ENCODE measurements around the gene TAC4. TPM values are rescaled to one million over a fixed set of nuclear protein-coding genes. Genes with fewer than 3 reads are reported as not detected.
A peak's percentile ranks its signal among the peaks of the same experiment; 100 is the strongest.

TAC4 gene
- total RNA-seq, 1 donor from 2014 or later, result 2.1 TPM

DNA sequence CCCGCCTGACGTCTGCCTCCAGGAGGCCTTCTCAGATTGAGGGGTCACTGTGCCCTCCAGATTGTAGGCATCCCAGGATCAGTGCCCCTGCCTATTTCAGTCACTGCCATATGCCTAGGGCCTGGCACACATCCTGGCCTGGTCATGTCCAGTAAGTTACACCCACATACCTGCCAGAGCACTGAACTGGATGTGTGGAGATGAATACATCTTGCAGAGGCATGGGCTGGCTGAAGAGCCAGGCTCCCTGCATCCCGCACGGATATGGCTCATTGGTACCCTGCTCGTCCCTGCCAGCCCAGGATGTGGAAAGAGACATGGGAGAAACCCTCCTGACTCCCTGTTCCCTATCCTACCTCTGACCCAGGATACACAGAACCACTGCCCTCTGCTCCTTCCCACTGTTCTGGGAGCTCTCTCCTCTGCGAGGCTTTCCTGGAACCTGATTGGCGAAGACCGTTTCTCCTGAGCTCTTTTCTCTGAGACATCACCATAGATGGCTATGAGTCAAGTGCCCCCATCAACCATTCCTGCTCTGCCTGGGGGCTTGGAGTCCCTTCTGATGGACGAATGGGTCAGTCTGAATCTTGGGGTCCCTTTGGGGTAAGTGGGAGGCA lies 40.0 kb upstream of the TAC4 start:
- Histone ChIP-seq H3K36me3 (ENCODE audit: control insufficient read depth in 3 of 3, insufficient read depth in 3 of 3, low read length in 3 of 3) (no peaks in the 10 kb centered on the region), H3K4me1 (ENCODE audit: control insufficient read depth in 3 of 3, insufficient read depth in 3 of 3, low read length in 3 of 3) (peaks cover 0 to 4% (median 0%) of the 10 kb centered on the region in 3 donors), H3K9ac (ENCODE audit: low read depth in 1 of 3, low read length in 3 of 3) (no peak overlapping the region), H3K4me3 (ENCODE audit: low read length in 3 of 3) (no peak overlapping the region), H3K9me3 (ENCODE audit: control insufficient read depth in 3 of 3, low read length in 3 of 3) (no peaks in the 10 kb centered on the region), H3K27me3 (ENCODE audit: control insufficient read depth in 3 of 3, insufficient read depth in 3 of 3, low read length in 3 of 3) (peaks cover 10 to 51% (median 45%) of the 10 kb centered on the region in 3 donors), H3K27ac (ENCODE audit: low read depth, low read length) (no peak overlapping the region)

DNA sequence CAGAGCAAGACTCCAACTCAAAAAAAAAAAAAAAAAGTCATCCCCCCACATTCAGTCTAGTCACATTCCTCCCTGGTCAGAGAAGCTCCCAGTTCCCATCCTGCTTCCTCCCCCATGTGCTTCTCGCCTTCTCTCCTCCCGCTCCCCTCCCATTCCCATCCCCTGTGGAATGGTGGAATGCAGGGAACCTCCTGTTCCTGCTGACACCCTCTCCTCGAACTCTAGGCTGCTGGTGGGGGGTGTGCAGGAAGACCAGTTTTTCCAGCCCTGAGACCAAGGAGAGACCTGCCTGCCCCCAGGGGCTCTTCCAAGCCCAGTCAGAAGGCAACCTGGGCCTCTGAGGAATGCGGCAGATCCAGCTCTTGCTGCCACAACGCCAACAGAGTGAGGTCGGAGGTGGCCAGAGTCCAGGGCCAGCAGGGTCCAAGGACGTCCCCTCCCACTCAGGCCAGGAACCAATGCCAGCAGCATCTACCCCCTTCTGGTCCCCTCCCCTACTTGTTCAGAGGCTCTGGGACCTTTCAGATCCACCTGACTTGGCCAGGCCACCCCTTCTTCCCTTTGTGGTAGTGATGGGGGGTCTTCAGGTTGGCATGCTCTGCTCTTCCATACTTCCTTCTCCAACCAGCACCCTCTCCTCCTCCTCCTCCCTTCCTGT lies 39.3 kb upstream of the TAC4 start:
- H3K9me3 ChIP-seq (ENCODE audit: control insufficient read depth in 3 of 3, low read length in 3 of 3), result no peaks in the 10 kb centered on the region
- no peak overlapping the region for H3K27ac ChIP-seq (ENCODE audit: low read depth, low read length)
- H3K27me3 ChIP-seq (ENCODE audit: control insufficient read depth in 3 of 3, insufficient read depth in 3 of 3, low read length in 3 of 3), result peaks cover 10 to 51% (median 49%) of the 10 kb centered on the region in 3 donors
- H3K4me3 ChIP-seq (ENCODE audit: low read length in 3 of 3), result no peak overlapping the region
- no peaks in the 10 kb centered on the region for H3K36me3 ChIP-seq (ENCODE audit: control insufficient read depth in 3 of 3, insufficient read depth in 3 of 3, low read length in 3 of 3)
- H3K9ac ChIP-seq (ENCODE audit: low read depth in 1 of 3, low read length in 3 of 3), result no peak overlapping the region
- peaks cover 0 to 4% (median 0%) of the 10 kb centered on the region in 3 donors for H3K4me1 ChIP-seq (ENCODE audit: control insufficient read depth in 3 of 3, insufficient read depth in 3 of 3, low read length in 3 of 3)

DNA sequence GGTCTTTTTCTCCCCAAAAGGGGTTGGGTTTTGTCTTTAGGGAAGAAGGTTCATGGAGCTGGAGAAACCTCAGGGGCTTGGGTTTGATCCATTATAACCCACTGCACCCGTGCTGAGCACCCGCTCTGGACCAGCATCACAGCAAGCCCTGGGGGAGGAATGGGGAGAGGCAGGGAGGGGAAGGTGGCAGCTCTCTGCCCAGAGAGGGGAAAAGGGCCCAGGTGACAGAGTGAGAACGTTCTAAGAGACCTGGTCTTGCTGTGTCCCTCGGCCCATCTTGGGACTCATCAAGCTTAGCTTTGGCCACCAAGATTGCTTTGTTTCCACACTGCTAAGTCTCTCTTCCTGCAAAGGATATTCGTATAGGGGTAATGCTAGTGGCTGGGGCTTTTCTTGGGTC lies 38.2 kb upstream of the TAC4 start:
- H3K36me3 ChIP-seq (ENCODE audit: control insufficient read depth in 3 of 3, insufficient read depth in 3 of 3, low read length in 3 of 3), result no peaks in the 10 kb centered on the region
- no peak overlapping the region for H3K27ac ChIP-seq (ENCODE audit: low read depth, low read length)
- no peaks in the 10 kb centered on the region for H3K9me3 ChIP-seq (ENCODE audit: control insufficient read depth in 3 of 3, low read length in 3 of 3)
- no peak overlapping the region for H3K4me3 ChIP-seq (ENCODE audit: low read length in 3 of 3)
- peaks cover 3 to 58% (median 50%) of the 10 kb centered on the region in 3 donors for H3K27me3 ChIP-seq (ENCODE audit: control insufficient read depth in 3 of 3, insufficient read depth in 3 of 3, low read length in 3 of 3)
- H3K9ac ChIP-seq (ENCODE audit: low read depth in 1 of 3, low read length in 3 of 3), result no peak overlapping the region
- peaks cover 0 to 4% (median 0%) of the 10 kb centered on the region in 3 donors for H3K4me1 ChIP-seq (ENCODE audit: control insufficient read depth in 3 of 3, insufficient read depth in 3 of 3, low read length in 3 of 3)

DNA sequence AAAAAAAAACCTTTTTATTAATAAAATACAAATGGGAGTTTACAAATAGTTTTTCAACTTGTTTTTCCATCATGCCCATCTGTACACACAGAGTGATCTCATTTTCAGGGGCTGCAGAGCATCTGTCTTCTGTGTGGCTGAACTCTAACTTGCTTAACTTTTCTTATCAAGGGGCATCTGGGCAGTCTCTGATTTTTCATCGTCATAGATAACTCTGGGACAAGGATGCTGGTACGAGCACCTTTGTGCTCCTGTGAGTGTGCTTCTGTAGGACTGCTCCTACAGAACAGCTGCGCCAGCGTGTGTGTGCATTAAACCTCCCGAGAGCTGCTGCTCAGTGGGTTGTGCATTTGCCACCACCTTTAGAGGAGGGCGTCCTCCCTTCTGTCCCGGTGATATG lies 34.6 kb upstream of the TAC4 start:
- Histone ChIP-seq H3K4me3 (ENCODE audit: low read length in 3 of 3) (no peak overlapping the region), H3K9ac (ENCODE audit: low read depth in 1 of 3, low read length in 3 of 3) (no peak overlapping the region), H3K4me1 (ENCODE audit: control insufficient read depth in 3 of 3, insufficient read depth in 3 of 3, low read length in 3 of 3) (peaks cover 5 to 7% (median 7%) of the 10 kb centered on the region in 3 donors), H3K27ac (ENCODE audit: low read depth, low read length) (no peak overlapping the region), H3K9me3 (ENCODE audit: control insufficient read depth in 3 of 3, low read length in 3 of 3) (no peaks in the 10 kb centered on the region), H3K27me3 (ENCODE audit: control insufficient read depth in 3 of 3, insufficient read depth in 3 of 3, low read length in 3 of 3) (peaks cover 12 to 52% (median 52%) of the 10 kb centered on the region in 3 donors), H3K36me3 (ENCODE audit: control insufficient read depth in 3 of 3, insufficient read depth in 3 of 3, low read length in 3 of 3) (no peaks in the 10 kb centered on the region)

DNA sequence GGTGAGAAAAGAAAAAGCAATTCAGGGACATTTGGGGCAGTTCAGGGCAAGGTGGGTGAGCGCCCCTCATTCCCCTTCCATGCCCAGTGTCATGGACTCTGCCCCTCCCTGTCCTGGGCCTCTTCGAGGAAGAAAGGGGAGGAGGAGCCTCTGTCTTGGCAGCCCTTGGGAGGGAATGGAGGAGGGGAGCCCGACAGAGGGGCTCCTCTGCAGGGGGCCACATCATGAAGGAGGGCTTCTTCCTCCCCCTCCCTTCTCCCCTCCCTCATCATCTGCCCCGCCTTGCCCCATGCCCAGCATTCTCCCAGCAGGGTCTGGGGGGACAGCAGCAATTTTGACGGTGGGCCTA lies 33.2 kb upstream of the TAC4 start:
- Histone ChIP-seq H3K9me3 (ENCODE audit: control insufficient read depth in 3 of 3, low read length in 3 of 3) (no peaks in the 10 kb centered on the region), H3K9ac (ENCODE audit: low read depth in 1 of 3, low read length in 3 of 3) (peak overlapping the region in 1 of 3 donors; percentile 45), H3K27me3 (ENCODE audit: control insufficient read depth in 3 of 3, insufficient read depth in 3 of 3, low read length in 3 of 3) (peaks cover 12 to 48% (median 45%) of the 10 kb centered on the region in 3 donors), H3K27ac (ENCODE audit: low read depth, low read length) (no peak overlapping the region), H3K36me3 (ENCODE audit: control insufficient read depth in 3 of 3, insufficient read depth in 3 of 3, low read length in 3 of 3) (no peaks in the 10 kb centered on the region), H3K4me1 (ENCODE audit: control insufficient read depth in 3 of 3, insufficient read depth in 3 of 3, low read length in 3 of 3) (peaks cover 5 to 7% (median 7%) of the 10 kb centered on the region in 3 donors), H3K4me3 (ENCODE audit: low read length in 3 of 3) (no peak overlapping the region)

DNA sequence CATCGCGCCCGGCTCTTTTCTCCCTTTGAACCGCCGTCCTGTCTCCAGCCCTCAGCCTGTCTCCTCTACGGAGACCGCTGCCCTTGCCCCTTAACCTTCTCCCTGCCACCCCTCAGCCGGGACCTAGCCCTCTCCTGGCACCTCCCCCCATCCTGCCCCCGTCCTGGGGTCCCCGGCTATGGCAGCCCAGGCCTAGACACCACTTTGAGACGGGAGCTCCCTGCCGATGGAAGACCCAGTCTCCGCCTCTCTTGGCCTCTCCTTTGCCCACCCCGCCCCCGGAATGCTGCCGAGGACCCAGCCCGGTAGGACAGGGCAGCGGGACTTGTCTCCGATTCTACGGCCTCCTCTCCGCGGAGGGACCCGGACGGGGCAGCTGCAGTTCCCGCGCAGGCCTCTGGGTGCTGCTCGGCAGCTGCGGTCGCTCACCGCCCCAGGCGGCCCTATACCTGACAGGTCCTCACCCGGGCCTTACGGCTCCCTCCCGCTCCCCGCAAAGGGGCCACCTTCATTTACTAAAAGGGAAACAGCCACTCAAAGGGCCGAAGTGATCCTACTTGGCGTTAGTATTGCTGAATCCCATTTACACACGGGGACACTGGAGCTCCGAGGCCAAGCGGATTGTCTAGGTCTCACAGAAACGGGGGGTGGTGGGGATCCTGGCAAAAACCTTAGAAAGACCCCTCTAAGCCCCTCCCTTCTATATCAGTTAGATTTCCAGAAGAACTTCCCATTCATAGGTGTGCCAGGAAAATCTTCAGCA lies 32.6 kb upstream of the TAC4 start:
- H3K4me1 ChIP-seq (ENCODE audit: control insufficient read depth in 3 of 3, insufficient read depth in 3 of 3, low read length in 3 of 3), result peaks cover 5 to 7% (median 7%) of the 10 kb centered on the region in 3 donors
- H3K9me3 ChIP-seq (ENCODE audit: control insufficient read depth in 3 of 3, low read length in 3 of 3), result no peaks in the 10 kb centered on the region
- no peak overlapping the region for H3K27ac ChIP-seq (ENCODE audit: low read depth, low read length)
- H3K9ac ChIP-seq (ENCODE audit: low read depth in 1 of 3, low read length in 3 of 3), result peak overlapping the region in 1 of 3 donors; percentile 45
- H3K27me3 ChIP-seq (ENCODE audit: control insufficient read depth in 3 of 3, insufficient read depth in 3 of 3, low read length in 3 of 3), result peaks cover 12 to 46% (median 44%) of the 10 kb centered on the region in 3 donors
- H3K36me3 ChIP-seq (ENCODE audit: control insufficient read depth in 3 of 3, insufficient read depth in 3 of 3, low read length in 3 of 3), result no peaks in the 10 kb centered on the region
- no peak overlapping the region for H3K4me3 ChIP-seq (ENCODE audit: low read length in 3 of 3)

DNA sequence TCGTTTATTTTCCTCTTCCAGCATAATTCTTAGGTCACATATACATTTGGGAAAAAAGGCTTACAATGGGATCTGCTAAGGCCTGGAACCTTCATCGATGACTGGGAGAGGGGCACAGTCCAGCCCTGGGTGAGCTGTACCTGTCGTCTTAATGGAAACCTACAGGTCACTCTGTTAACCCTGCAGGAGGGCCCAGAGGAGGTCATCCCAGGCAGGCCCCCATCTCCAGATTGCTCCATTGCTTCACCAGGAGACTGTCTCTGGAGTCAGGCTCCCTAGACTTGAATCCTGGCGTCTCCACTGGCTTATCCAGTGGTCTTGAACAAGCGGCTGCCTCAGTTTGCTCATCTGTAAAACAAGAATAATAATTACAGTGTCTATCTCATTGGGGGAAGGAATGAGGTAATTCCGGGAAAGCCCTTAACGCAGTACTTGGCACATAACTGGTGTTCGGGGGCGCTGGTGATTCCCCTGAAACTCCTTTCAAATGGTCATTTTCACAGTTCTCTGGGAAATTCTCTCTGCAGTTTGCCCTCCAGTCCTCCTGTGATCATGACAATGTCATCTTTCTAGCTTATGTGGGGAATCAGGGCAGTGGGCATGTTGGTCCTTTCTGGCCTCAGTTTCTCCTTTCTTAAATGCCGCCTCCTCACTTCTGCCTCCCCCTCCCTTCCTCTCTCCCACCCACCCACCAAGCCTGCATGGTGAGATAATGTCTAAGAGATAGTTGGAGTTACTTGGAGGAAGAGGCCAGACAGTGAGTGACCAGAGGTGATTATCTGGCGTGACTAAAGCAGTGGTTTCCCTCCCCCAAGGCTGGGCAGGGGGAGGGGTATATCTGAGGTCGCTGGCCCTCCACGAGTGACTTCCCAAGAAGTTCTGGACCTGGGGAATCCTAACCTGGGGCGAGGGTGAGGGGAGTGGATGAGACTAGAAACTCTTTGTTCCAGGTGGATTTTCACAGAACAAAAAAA lies 31.3 kb upstream of the TAC4 start:
- Histone ChIP-seq H3K27me3 (ENCODE audit: control insufficient read depth in 3 of 3, insufficient read depth in 3 of 3, low read length in 3 of 3) (peaks cover 16 to 52% (median 50%) of the 10 kb centered on the region in 3 donors), H3K9me3 (ENCODE audit: control insufficient read depth in 3 of 3, low read length in 3 of 3) (no peaks in the 10 kb centered on the region), H3K9ac (ENCODE audit: low read depth in 1 of 3, low read length in 3 of 3) (no peak overlapping the region), H3K36me3 (ENCODE audit: control insufficient read depth in 3 of 3, insufficient read depth in 3 of 3, low read length in 3 of 3) (no peaks in the 10 kb centered on the region), H3K4me3 (ENCODE audit: low read length in 3 of 3) (no peak overlapping the region), H3K4me1 (ENCODE audit: control insufficient read depth in 3 of 3, insufficient read depth in 3 of 3, low read length in 3 of 3) (peaks cover 5 to 7% (median 7%) of the 10 kb centered on the region in 3 donors), H3K27ac (ENCODE audit: low read depth, low read length) (no peak overlapping the region)

DNA sequence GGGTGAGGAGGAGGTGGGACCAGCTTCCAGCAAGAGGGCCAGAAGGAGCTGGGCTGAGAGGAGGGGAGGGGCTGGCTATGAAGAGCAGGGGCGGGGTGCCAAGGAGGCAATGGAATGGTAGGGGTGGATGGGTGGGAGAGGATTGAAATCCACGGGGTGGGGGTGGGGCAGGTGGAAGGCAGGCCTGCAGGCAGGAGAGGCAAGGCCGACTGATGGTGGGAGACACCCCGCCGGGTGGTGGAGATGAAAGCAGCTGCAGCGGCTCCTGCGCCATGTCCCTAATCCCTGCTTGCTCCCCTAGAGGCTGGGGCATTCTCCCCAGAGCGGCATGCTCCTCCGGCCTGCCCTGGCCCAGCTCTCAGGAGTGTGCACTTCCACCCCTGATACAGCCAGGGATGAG lies 27.8 kb upstream of the TAC4 start:
- Histone ChIP-seq H3K9ac (ENCODE audit: low read depth in 1 of 3, low read length in 3 of 3) (no peak overlapping the region), H3K9me3 (ENCODE audit: control insufficient read depth in 3 of 3, low read length in 3 of 3) (no peaks in the 10 kb centered on the region), H3K4me3 (ENCODE audit: low read length in 3 of 3) (no peak overlapping the region), H3K27me3 (ENCODE audit: control insufficient read depth in 3 of 3, insufficient read depth in 3 of 3, low read length in 3 of 3) (peaks cover 10 to 38% (median 29%) of the 10 kb centered on the region in 3 donors), H3K4me1 (ENCODE audit: control insufficient read depth in 3 of 3, insufficient read depth in 3 of 3, low read length in 3 of 3) (peaks cover 4 to 5% (median 5%) of the 10 kb centered on the region in 3 donors), H3K27ac (ENCODE audit: low read depth, low read length) (no peak overlapping the region), H3K36me3 (ENCODE audit: control insufficient read depth in 3 of 3, insufficient read depth in 3 of 3, low read length in 3 of 3) (no peaks in the 10 kb centered on the region)

DNA sequence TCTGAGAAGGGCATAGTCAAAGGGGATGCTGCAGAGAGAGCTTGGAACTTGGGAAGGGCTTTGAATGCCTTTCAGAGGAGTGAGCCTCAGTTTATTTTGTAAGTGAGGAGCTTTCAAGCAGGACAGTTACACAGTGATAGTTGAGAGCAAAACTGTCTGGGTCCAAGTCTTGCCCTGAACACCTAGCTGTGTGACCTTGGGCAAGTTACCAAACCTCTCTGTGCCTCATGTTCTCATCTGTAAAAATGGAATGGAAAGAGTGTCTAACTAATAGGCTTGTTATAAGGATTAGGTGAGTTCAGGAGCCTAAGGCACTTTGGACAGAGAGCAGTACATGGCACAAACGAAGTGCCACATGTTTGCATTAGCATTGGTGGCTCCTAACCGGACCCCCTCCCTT lies 27.0 kb upstream of the TAC4 start:
- Histone ChIP-seq H3K36me3 (ENCODE audit: control insufficient read depth in 3 of 3, insufficient read depth in 3 of 3, low read length in 3 of 3) (no peaks in the 10 kb centered on the region), H3K27me3 (ENCODE audit: control insufficient read depth in 3 of 3, insufficient read depth in 3 of 3, low read length in 3 of 3) (peaks cover 4 to 32% (median 27%) of the 10 kb centered on the region in 3 donors), H3K4me3 (ENCODE audit: low read length in 3 of 3) (no peak overlapping the region), H3K9me3 (ENCODE audit: control insufficient read depth in 3 of 3, low read length in 3 of 3) (no peaks in the 10 kb centered on the region), H3K9ac (ENCODE audit: low read depth in 1 of 3, low read length in 3 of 3) (no peak overlapping the region), H3K27ac (ENCODE audit: low read depth, low read length) (no peak overlapping the region), H3K4me1 (ENCODE audit: control insufficient read depth in 3 of 3, insufficient read depth in 3 of 3, low read length in 3 of 3) (no peaks in the 10 kb centered on the region)
